ENCODE data around the gene RC3H1. TPM values are rescaled to one million over a fixed set of nuclear protein-coding genes. Genes with fewer than 3 reads are reported as not detected.
"Not testable (repeated sequence)": the region's sequence is repeated elsewhere in the genome, so short reads cannot be mapped to it uniquely, and the experiment has no call there.

RC3H1 gene
- total RNA-seq, 1 donor from 2014 or later, result 56.7 TPM

GRCh38 chr1:173986951-173987350 lies 35.2 kb downstream of the RC3H1 start:
- Mint-ChIP-seq H3K9me3 (ENCODE audit: unreplicated experiment) (no peaks in the 10 kb centered on the region), H3K27ac (ENCODE audit: unreplicated experiment) (no peak overlapping the region), H3K36me3 (ENCODE audit: low read depth, unreplicated experiment) (peaks cover 27% of the 10 kb centered on the region), H3K4me3 (ENCODE audit: unreplicated experiment) (no peak overlapping the region), H3K27me3 (ENCODE audit: unreplicated experiment) (no peaks in the 10 kb centered on the region), H3K4me1 (ENCODE audit: unreplicated experiment) (peaks cover 2% of the 10 kb centered on the region)
- DNase-seq (ENCODE audit: low spot score), result no peak
- no peak for TF ChIP-seq CTCF (IDR thresholded peaks at IDR 0.05; ENCODE audit: unreplicated experiment)

GRCh38 chr1:173970252-173970651 lies 51.9 kb downstream of the RC3H1 start:
- peaks cover 14% of the 10 kb centered on the region for H3K36me3 Mint-ChIP-seq (ENCODE audit: low read depth, unreplicated experiment)
- no peak for DNase-seq (ENCODE audit: low spot score)
- H3K9me3 Mint-ChIP-seq (ENCODE audit: unreplicated experiment), result no peaks in the 10 kb centered on the region
- no peaks in the 10 kb centered on the region for H3K4me1 Mint-ChIP-seq (ENCODE audit: unreplicated experiment)
- H3K27me3 Mint-ChIP-seq (ENCODE audit: unreplicated experiment), result no peaks in the 10 kb centered on the region
- TF ChIP-seq CTCF (IDR thresholded peaks at IDR 0.05; ENCODE audit: unreplicated experiment), result no peak
- H3K27ac Mint-ChIP-seq (ENCODE audit: unreplicated experiment), result no peak overlapping the region
- no peak overlapping the region for H3K4me3 Mint-ChIP-seq (ENCODE audit: unreplicated experiment)

- DNase-seq (ENCODE audit: low spot score); H3K4me1 Mint-ChIP-seq (ENCODE audit: unreplicated experiment); H3K27ac Mint-ChIP-seq (ENCODE audit: unreplicated experiment); H3K27me3 Mint-ChIP-seq (ENCODE audit: unreplicated experiment); H3K4me3 Mint-ChIP-seq (ENCODE audit: unreplicated experiment); H3K9me3 Mint-ChIP-seq (ENCODE audit: unreplicated experiment): not testable (repeated sequence)
- H3K36me3 Mint-ChIP-seq (ENCODE audit: low read depth, unreplicated experiment), result peaks cover 16% of the 10 kb centered on the region
Observed at GRCh38 chr1:173965896-173966295, 56.3 kb downstream of the RC3H1 start.

GRCh38 chr1:173963477-173963876 lies 58.7 kb downstream of the RC3H1 start:
- no peaks in the 10 kb centered on the region for H3K4me1 Mint-ChIP-seq (ENCODE audit: unreplicated experiment)
- no peak overlapping the region for H3K27ac Mint-ChIP-seq (ENCODE audit: unreplicated experiment)
- H3K27me3 Mint-ChIP-seq (ENCODE audit: unreplicated experiment), result no peaks in the 10 kb centered on the region
- no peaks in the 10 kb centered on the region for H3K9me3 Mint-ChIP-seq (ENCODE audit: unreplicated experiment)
- DNase-seq (ENCODE audit: low spot score), result no peak
- H3K4me3 Mint-ChIP-seq (ENCODE audit: unreplicated experiment), result no peak overlapping the region
- TF ChIP-seq CTCF (IDR thresholded peaks at IDR 0.05; ENCODE audit: unreplicated experiment), result no peak
- H3K36me3 Mint-ChIP-seq (ENCODE audit: low read depth, unreplicated experiment), result peaks cover 26% of the 10 kb centered on the region

- Mint-ChIP-seq H3K4me3 (ENCODE audit: unreplicated experiment) (peak overlapping the region; percentile 7), H3K4me1 (ENCODE audit: unreplicated experiment) (no peaks in the 10 kb centered on the region), H3K27me3 (ENCODE audit: unreplicated experiment) (no peaks in the 10 kb centered on the region), H3K9me3 (ENCODE audit: unreplicated experiment) (no peaks in the 10 kb centered on the region), H3K36me3 (ENCODE audit: low read depth, unreplicated experiment) (peaks cover 32% of the 10 kb centered on the region), H3K27ac (ENCODE audit: unreplicated experiment) (no peak overlapping the region)
- no peak for DNase-seq (ENCODE audit: low spot score)
- no peak for TF ChIP-seq CTCF (IDR thresholded peaks at IDR 0.05; ENCODE audit: unreplicated experiment)
Observed at GRCh38 chr1:173960625-173961024, 61.5 kb downstream of the RC3H1 start.

GRCh38 chr1:173954179-173954578 lies 68.0 kb downstream of the RC3H1 start:
- TF ChIP-seq CTCF (IDR thresholded peaks at IDR 0.05; ENCODE audit: unreplicated experiment), result no peak
- Mint-ChIP-seq H3K27me3 (ENCODE audit: unreplicated experiment) (peaks cover 2% of the 10 kb centered on the region), H3K4me1 (ENCODE audit: unreplicated experiment) (no peaks in the 10 kb centered on the region), H3K36me3 (ENCODE audit: low read depth, unreplicated experiment) (peaks cover 25% of the 10 kb centered on the region), H3K27ac (ENCODE audit: unreplicated experiment) (no peak overlapping the region), H3K9me3 (ENCODE audit: unreplicated experiment) (no peaks in the 10 kb centered on the region), H3K4me3 (ENCODE audit: unreplicated experiment) (no peak overlapping the region)
- no peak for DNase-seq (ENCODE audit: low spot score)

Measured in endothelial cell (in vitro differentiated cells).